T47D (cell line): Measurements from ENCODE around the gene RNF39.
A peak's percentile ranks its signal among the peaks of the same experiment; 100 is the strongest.

Experiments
- DNase-seq, 2 experiments: peaks; one replicate each; pipeline versions ENCODE4 v3.0.0 to v3.0.0-alpha.2; 2011 to 2012; ENCODE audit warnings: low read depth in 1 of 2, low spot score in 1 of 2
- JUND ChIP-seq: IDR thresholded peaks from 2 replicates; pipeline ENCODE4 v1.6.1; 2012; ENCODE audit warnings: low read depth
- in situ Hi-C: cut with HindIII; loops from 2 replicates; pipeline ENCODE4 v1.10.0; 2016; ENCODE audit warnings: low sequenced_read_pairs, low pct_unique_long_range_greater_than_20kb

RNF39 gene

GRCh38 chr6:30102970-30103871 lies 27.7 kb upstream of the RNF39 start:
- DNase-seq, result peak; percentile 62 to 91
- TF ChIP-seq JUND, result no peak
- in situ Hi-C loops, result no loop called here

DNA sequence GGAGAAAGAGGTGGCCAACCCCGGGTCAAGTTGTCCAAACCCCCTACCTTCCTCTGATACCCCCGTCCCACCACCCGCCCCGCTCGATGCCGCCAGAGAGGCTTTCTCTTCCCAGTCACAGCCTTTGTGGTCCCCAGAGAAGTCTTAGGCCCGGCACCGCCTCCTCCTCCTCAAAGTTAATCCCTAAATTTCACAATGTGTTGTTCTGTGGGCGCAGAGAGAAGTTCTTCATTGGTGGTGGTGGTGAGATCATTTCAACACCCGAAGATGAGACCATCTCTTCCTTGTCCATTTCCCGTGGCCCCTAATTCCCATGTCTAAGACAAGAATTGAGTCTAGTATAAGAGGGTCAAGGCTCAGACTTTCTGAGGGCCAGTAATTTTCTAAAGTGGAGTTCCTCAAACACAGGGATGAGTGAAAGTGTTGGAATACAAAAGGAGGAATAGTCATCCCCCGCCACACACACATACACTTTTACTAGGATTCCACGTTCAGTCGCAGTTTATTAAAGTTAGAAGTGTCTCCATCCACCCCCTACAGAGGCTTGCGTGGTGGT lies 26.9 kb upstream of the RNF39 start:
- no peak for DNase-seq
- in situ Hi-C loops, result no loop called here
- TF ChIP-seq JUND, result no peak

- peak; percentile 90 to 92 for DNase-seq
- in situ Hi-C loops, result no loop called here
- TF ChIP-seq JUND, result no peak
Observed at GRCh38 chr6:30101444-30102413, 26.2 kb upstream of the RNF39 start.

GRCh38 chr6:30100585-30101443 lies 25.2 kb upstream of the RNF39 start:
- in situ Hi-C loops, result no loop called here
- DNase-seq, result peak; percentile 75 to 88

GRCh38 chr6:30100154-30100553 lies 24.6 kb upstream of the RNF39 start:
- TF ChIP-seq JUND, result no peak
- in situ Hi-C loops, result no loop called here

More at GRCh38 chr6:30100585-30101443, 25.2 kb upstream of the RNF39 start:
- no peak for TF ChIP-seq JUND

GRCh38 chr6:30097902-30098768 lies 22.6 kb upstream of the RNF39 start:
- DNase-seq, result no peak
- TF ChIP-seq JUND, result no peak
- in situ Hi-C loops, result no loop called here

More at GRCh38 chr6:30100154-30100553, 24.6 kb upstream of the RNF39 start:
- no peak for DNase-seq

DNA sequence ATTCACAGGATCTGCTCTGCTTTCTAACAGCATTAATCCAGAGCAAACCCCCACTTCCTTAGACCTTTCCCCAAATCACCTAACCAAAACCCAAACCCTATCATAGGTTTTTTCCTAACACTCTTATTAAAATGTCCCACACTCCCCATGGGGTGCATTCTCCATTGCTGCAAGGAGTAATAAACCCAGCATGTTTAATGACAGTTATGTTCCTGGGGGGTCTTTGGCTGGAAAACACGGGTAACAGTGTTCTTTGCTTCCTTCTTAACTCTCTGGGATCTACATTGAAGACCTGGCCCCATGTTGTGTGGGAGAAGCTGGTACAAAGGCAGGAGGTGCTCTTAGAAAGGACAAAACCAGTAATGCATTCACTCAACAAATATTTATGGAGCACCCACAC lies 21.3 kb upstream of the RNF39 start:
- in situ Hi-C loops, result no loop called here
- TF ChIP-seq JUND, result no peak
- DNase-seq, result no peak

DNA sequence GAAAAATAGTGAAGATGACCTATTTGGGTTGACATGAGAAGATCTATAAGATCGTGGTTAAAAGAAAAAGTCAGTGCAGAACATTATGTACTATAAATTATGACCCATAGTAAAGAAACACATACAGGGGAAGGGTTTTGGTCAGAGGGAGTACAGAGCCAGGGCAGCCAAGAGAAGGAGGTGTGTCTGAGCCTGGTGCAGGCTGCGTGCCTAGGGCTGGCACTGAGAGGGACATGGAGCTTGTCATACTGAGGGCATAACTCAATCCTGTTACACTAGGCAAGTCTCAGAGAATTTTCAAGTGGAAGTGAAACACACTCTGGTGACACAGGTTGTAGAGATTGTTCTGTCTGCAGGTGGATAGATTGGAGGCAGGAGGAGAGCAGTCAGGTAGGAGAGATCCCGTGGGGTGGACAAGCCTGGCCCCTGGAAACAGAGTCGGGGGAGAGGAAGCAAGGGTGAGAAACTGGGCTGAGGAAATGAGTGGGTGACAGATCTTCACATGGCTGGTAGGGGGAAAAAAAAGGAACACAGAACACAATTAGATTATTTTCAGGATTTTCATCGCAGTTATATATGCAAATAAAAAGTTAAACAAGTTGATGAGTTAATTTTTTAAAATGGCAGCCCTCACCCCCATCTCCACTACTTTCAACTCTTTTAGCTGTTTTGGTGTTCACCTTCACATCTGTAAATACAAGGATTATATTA lies 18.5 kb upstream of the RNF39 start:
- in situ Hi-C loops, result no loop called here
- no peak for DNase-seq
- no peak for TF ChIP-seq JUND

- no peak for TF ChIP-seq JUND
- in situ Hi-C loops, result no loop called here
- no peak for DNase-seq
Observed at GRCh38 chr6:30092852-30093543, 17.4 kb upstream of the RNF39 start.
